Ovary (tissue), 3 donors: ENCODE data around the gene AANAT.

ENCODE experiments used
- CTCF ChIP-seq, 3 donors: fragments of 450-650 bp in 2 of 3; fragments of 200-600 bp in 1 of 3; IDR thresholded peaks; one replicate each; pipeline versions ENCODE4 v1.5.1 to v1.8.0; 2016 to 2022; ENCODE audit warnings: antibody characterized with exemption in 3 of 3, mild to moderate bottlenecking in 1 of 3
- EP300 ChIP-seq: sonication (generic); formaldehyde crosslinking; IDR thresholded peaks from one replicate; pipeline ENCODE4 v1.6.1; 2017; ENCODE audit warnings: antibody characterized with exemption
- POLR2A ChIP-seq: fragments of 450-650 bp; IDR thresholded peaks from one replicate; pipeline ENCODE4 v1.6.1; 2017; ENCODE audit warnings: antibody characterized with exemption, mild to moderate bottlenecking, moderate library complexity
- donor health status: DM: no; HTN: no; CAD: no.

- no peak for TF ChIP-seq CTCF (IDR thresholded peaks at IDR 0.05)
- no peak for TF ChIP-seq POLR2A
- TF ChIP-seq EP300, result no peak
Observed at GRCh38 chr17:76461765-76462555, 5.4 kb upstream of the AANAT start.
